Activated T-cell treated with anti-CD3 and anti-CD28 coated beads for 48 hours (primary cell): ENCODE data around the gene PRR35.
A peak's percentile ranks its signal among the peaks of the same experiment; 100 is the strongest.

Experiments used
- DNase-seq: peaks from one replicate; pipeline ENCODE4 v3.0.0-alpha.2; 2020; ENCODE audit warnings: low read depth

Gene PRR35

DNA sequence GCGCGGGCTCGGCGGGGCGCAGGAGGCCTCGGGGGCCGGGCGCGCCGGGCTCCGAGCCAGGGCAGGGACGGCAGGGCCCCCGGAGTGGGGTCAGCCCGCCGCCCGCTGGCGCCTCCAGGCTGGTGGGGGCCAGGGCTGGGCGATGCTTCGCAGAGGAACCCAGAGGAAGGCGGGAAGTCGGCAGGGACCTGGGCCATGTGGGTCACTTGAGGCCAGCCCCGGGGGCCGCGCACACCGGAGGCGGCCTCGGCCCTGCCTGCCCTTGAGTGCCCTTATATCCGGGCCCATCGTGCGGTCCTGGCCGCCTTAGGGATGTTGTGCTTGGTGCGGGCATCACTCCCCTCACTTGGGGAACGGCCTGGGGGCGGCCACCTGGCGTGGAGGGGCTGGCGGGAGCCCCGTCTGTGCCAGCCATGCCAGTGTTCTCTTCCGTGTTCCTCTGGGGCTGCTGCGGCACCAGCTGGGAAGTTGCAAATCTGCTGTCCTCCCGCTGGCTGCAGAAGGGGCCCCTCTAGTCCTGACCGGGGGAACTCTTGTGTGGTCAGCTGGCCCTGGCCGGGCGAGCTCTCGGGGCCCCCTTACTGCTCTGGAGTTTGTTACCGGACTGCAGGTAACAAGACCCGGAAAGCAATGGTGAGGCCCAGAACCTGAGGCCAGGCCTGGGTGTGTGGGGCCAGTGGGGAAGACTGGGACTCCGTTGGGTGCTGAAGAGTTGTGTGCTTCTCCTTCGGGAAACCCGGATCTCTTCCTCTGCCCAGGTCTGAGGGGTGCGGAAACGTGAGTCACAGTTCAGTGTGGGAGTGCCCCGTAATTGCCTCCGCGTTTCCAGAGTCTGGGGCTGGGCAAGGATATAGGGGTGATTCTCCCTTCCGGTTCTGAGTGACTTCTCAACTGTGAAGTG lies 31.8 kb upstream of the PRR35 start:
- peak; percentile 41 for DNase-seq

DNA sequence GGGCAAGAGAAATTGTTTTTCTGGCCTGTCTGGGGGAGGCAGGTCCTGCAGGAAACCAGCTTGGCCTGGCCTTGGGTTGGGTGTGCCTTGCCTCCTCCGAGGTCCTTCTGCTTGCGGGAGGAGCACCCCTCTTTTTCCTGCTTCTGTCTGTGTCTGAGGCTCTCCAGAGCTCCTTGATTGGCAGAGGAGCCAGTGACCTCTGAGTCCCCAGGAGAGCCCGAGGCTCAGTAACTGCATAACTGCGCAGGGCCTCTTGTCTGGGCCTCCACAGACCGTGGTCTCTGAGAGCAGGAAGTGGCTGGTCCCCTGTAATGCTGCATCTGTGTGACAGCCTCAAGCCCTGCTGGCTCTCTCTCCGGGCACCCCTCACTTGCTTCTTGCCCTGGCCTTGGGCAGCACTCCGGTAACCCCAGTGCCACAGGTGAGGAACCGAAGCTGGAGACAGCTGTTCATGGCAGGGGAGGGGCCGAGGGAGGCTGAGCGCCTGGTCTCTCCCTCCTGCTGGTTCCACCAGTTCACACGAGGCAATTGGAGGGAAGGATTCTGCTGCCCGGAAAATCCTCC lies 31.1 kb upstream of the PRR35 start:
- no peak for DNase-seq

DNA sequence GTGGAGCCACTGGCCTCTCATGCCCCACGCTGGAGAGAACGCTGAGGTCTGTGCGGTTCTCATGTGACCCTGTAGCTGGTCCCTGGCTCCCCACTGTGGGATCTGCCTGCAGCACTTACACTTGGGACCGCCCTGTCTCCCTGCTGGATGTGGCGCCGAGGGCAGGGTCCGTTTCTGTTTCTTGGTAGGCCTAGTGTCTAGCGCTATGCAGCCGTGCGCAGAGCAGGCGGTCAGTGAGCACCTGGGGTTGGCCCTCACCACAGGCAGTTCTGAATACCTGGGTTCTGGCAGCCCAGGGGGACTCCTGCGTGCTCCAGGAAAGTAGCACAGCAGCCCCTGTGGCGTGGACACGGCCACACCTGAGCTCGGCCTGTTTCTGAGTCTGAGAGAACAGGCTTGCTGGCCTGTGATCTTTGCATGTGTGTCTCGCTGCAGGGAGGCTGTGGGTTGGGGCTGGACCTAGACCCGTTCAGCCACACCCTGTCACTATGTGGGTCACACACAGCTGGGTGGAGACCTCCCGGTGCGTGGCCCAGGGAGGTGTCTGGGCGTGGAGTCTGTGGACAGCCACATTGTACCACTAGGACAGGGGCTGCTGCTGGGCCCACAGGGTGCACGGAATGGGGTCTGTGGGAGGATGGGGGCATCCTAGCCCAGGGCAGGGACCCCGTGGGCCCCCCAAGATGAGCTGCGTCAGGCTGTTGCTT lies 29.9 kb upstream of the PRR35 start:
- DNase-seq = no peak

DNA sequence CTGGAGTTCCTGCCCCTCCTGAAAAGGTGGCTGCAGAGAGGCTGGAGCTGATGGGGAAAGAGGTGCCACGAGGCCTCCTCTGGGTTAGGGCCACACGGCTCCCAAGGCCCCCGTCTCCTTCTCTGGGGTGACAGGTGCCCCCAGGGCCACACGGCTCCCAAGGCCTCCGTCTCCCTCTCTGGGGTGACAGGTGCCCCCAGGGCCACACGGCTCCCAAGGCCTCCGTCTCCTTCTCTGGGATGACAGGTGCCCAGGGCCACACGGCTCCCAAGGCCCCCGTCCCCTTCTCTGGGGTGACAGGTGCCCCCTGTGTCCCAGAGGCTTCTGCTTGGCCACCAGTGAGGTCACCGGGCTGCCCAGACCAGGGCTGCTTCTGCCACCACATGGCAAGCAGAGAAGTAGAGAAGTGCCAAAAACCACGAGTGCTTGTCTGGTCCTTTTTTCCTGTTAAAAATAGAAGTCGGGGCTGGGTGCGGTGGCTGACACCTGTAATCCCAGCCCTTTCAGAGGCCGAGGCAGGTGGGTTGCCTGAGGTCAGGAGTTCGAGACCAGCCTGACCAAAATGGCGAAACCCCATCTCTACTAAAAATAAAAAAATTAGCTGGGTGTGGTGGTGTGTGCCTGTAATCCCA lies 28.6 kb upstream of the PRR35 start:
- DNase-seq = no peak

DNA sequence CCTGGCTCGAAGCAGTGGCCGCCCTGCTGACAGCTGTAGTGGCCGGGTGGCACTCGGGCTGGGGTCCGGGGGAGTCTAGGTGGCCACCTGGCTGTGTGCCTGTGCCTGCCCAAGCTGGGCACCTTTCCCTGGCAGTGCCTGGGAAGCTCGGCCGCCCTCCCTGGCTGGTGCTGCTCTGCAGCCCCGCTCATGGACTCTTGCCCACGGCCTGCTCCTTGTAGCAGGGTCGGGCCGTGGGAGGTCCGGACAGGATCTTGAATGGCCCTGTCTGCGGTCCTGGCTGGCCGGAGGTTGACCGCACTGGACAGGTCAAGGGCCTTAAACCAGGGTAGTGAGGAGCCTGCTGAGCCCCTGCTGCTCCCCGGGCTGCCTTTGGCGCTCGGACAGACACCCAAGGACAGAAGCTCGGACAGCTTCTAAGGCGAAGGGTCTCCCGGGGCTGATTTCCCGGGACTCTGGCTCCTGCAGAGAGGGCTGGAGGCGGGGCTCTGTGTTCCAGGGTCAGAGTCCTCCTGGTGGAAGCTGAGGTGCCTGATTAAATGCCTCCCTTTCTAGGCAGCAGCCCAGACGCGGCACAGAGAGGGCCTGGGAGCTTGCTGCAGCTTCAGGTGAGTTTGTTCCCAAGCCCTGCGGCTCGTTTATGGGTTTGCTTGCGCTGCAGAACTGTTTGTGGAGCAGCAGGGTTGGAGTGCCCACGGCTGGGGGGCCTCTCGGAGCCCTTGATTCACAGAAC lies 26.6 kb upstream of the PRR35 start:
- no peak for DNase-seq

DNA sequence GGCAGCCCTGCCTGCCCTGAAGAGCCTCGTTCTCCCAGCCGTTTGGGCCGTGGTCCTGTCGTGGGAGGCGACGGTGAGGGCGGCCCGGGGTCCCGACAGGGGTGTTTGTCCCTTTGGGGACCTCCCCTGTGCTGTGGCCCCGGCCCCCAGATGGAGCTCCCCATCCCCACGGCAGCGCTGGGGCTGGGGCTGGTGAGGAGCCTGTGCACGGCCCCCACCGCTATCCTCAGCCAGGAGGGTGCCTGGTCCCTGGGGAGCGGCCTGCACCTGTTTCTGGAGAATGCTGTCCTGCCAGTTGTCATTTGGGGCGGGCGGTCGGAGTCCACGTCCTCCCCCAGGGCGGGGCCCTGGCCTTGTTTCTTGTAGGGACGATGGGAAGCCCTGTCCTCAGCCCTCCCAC lies 26.1 kb upstream of the PRR35 start:
- no peak for DNase-seq

DNA sequence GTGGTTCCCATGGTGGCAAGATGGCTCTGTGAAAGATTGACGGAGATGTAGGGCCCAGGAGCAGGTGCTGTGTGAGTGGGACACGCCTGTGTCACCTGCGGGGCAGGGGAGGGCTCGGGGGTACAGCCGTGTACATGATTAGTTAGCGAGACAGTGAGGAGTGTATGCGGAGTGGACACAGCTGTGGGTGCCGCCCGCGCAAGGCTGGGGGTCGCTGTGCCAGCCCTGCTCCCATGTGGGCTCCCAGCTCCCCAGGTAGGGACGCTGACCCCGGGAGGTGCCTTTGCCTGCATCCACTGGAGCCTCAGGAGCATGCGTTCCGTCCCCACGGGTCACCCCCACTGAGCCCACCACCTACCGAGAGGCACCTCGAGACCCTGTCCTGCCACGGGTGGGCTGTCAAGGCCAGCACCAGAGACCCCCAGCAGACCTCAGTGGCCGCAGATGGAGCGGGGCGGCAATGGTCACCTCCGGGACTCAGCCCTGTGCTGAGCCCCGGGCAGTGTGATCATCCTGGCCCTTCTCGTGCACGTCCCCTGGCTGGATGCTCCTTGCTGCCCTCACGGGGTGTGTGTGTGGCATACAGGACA lies 25.2 kb upstream of the PRR35 start:
- DNase-seq = no peak

DNA sequence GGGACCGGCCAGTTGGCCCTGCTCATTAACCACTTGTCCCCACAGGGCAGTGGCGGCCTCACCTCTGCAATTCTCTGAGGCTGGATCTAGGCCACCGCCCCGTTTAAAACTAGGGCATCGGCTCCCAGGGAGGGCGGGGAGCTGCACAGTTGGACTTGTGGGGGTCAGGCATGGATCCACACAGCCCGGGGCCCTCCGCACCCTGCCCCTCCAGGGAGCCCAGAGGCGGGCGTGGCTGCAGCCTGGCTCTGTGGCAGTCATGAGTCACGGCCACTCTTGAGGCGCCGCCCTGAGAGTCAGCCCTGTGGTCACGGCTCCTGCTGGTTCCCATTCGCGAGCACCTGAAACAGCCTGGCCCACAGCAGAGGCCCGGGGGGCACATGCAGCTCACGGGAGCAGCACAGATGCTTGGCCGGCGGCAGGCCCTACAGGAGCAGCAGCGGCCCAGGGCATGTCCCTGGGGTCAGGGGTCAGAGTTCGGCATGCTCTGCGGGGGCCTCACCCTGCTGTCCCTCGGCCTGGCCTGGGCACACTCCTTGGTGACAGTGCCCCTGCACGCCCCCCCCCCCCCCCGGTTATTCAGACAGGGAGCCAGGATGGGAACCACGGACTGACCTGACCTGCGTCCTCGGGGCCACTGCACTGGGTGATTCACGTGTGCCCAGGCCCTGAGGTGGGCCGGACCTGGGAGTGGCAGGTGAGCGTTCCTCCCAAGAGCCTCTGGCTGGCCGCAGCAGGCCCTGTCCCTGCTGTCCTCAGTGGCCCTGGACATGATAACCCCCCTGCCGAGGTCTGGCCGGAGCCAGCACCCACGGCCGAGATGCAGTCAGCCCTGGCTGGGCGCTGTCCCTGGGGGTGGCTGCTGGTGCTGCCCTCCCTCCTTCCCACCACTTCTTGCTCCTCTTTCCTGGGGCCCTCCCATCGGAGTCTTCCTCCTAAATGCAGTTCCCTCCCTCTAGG lies 24.5 kb upstream of the PRR35 start:
- no peak for DNase-seq

DNA sequence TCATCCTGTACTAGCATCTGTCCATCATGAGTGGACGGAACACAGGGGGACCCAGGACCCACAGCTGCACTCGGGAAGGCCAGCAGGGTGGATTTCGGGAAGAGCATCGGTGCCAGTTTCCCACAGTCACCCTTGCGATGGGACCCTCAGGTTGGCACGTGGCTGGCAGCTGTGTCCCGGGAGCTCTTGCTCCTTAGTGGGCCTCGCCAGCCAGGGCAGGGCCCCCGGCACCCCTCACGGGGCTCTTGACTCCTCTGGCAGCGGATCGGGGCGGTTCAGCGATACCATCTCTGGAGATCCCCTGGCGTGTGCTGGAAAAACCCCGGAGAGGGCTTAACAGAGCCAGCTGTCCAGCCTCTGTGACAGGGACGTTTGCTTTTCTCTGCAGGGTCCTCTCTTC lies 23.4 kb upstream of the PRR35 start:
- DNase-seq = no peak

DNA sequence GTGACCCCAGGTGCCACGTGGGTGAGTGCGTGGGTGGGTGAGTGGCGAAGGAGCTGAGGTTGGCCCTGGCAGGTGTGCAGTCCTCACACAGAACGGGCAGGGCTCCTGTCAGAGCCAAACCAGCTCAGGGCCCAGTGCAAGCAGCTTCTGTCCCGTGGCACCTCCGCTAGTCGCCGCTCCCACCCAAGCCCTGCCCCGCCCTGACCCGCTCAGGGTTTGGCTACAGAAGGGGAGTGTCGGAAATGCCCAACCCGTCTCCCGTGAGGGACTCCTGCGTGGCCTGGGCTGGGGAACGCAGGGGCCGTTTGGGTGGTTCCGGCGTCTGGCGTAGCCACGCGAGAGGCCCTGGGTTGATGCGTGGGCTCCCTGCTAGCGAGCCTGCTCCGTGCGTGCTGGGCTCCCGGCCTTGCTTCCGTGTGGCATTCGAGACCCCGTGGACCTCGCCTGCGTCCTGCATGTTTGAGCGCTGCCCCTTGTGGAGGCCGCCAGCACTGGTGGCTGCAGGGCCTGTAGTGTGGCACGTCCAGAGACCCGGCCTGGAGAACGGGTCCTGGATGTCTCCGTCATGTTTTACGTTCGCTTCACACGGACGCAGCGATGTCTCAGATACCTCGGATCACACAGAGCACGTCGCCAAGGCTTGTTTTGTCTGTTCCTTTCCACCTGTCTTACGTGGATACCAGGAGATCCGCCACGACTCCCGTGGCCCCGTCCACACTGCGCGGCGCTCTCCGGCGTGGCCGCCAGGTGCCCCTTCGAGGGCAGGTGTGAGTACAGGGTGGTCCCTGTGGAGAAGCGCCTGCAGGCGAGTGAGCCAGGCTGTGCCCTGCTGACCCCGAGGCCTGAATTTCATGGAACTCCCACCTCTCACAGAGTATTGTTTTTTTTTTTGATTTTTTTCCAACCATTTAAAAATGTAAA lies 22.5 kb upstream of the PRR35 start:
- no peak for DNase-seq

DNA sequence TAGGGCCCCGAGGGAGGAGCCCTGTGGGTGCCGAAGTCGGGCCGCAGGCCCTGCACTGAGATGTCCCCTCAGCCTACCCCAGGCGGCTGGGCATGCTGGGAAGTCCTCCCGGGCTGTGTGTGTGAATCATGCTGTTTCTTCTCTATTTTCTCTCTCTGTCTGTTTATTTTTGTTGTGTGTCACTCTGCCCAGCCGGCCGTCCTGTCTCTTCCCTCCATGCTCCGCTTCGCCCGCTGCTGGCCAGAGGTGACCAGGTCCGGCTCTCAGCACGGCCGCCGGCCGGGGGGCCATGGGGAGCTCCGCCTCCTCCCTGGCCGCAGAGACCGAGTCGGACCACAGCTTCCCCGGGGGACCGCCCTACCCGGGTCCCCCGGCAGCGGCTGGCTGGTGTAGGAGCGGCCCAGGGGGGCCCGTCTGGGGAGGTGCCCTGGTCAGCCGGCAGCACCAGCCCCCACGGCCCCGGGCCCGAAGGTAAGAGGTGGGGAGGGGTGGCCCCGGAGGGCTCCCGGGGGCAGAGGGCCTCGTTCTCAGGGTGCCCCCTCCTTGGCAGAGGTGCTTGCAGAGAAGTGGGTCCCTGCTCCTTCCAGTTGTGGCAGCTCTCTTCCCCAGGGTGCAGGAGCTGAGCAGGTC lies 20.2 kb upstream of the PRR35 start:
- no peak for DNase-seq

DNA sequence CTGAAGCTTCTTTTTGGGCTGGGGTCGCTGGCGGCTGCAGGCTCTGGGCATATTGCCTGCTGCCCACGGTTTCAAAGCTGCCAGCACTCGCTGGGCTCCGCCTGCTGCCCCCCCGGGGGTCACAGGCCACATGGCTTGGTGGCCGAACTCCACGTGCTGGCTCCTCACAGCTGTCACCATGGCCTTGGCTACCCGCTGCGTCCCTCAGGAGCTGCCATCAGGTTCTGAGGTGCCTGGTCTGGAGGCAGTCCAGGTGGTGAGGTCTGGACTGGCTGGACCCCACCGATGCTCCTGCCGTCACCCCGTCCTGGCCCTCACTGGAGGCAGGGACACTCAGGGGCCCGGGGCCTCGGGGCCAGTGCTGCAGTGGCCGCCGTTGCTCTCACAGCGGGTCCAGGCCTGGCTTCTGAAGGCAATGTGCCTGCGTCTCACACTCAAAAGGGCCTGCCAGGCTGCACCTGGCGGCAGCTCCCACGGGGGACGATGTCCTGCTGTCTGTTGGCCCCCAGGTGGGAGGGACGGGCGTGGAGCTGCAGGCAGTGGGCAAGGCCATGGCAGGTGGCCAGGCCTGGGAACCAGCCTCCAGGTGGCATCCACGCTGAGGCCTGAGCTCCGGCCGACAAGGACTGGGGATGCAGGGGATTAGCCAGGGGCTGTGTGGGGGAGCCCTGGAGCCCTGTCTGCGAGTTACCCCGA lies 19.4 kb upstream of the PRR35 start:
- DNase-seq = no peak

DNA sequence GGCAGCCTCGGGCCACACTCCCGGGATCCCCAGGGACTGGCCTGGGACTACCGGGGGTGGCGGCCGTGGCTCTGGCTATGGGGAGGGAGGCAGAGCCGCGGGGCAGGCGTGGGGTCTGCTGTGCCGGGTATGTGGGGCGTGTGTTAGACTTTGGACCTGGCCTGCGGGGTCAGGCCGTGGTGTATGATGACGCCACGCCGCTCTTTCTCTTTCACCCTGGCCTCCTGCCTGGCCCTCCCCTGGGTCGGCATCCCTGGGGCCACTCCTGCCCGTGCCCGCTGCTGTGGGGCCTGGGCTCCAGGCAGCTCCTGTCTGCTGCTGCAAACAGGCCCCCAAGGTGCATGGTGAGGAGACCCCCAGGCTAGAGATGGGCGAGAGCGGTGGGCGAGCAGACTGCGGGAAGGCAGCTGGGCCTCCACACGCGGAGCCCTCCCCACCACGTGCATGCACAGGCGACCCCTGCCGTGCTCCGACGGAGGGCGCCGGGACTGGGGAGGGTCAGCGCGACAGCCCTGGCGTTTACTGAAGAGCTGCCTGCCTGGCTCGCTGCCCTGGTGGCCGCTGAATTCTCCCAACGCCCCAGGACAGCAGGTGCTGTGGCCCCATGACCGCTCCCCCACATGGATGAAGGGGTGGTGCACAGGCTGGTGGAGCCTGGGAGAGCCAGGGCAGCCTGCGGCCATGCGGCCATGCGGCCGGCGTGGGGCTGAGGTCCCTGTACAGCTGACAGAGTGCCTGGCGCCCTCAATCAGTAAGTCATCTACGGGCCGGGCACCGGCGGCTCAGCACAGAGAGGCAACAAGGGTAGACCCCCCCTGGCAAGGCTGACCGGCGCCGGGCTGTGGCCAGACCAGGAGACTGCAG lies 16.7 kb upstream of the PRR35 start:
- DNase-seq = no peak

DNA sequence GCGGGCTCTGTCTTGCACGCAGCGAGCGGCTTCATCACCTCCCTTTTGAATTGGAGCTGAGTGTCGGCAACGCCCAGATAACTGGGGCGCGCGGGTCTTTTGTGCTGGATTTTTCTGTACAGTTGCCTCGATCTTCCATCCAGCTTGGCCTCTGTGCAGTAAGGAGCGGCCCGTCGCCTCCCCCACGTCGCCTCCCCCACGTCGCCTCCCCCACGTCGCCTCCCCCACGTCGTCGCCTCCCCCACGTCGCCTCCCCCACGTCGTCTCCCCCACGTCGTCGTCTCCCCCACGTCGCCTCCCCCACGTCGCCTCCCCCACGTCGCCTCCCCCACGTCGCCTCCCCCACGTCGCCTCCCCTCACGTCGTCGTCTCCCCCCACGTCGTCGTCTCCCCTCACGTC lies 15.7 kb upstream of the PRR35 start:
- no peak for DNase-seq

DNA sequence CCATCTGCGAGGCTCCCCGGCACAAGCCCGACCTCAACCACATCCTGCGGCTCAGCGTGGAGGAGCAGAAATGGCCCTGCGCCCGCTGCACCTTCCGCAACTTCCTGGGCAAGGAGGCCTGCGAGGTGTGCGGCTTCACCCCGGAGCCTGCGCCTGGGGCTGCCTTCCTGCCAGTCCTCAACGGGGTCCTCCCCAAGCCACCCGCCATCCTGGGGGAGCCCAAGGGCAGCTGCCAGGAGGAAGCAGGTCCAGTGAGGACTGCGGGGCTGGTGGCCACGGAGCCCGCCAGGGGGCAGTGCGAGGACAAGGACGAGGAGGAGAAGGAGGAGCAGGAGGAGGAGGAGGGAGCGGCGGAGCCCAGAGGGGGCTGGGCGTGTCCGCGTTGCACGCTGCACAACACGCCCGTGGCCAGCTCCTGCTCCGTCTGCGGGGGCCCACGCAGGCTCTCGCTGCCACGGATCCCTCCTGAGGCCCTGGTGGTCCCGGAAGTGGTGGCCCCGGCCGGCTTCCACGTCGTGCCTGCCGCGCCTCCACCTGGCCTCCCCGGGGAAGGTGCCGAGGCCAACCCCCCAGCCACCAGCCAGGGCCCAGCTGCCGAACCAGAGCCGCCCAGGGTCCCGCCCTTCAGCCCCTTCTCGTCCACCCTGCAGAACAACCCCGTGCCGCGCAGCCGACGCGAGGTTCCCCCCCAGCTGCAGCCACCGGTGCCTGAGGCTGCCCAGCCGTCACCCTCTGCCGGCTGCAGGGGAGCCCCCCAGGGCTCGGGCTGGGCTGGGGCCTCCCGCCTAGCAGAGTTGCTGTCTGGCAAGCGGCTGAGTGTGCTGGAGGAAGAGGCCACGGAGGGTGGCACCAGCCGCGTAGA lies 13.1 kb upstream of the PRR35 start:
- DNase-seq = peak; percentile 45

DNA sequence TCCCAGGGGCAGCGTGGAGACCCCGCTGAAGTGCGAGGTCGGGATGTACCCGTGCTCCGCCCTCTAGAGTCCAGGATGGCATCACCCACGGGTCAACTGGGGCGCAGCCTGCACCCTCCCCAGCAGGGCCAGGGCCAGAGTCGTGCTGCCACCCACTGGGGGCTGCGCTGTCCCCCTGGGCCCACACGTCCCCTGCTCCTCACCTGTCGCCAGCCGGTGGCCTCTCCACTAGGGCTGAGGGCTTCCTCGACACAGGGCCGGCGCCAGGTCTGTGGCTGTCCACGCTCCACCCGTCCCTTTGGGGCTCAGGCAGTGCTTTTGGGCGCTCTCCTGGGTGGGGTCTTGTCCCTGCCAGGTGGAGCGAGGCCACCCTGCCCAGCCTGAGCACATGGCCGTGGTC lies 11.6 kb upstream of the PRR35 start:
- no peak for DNase-seq
